AG09319 (cell line): Measurements from ENCODE around the gene QSOX1.
"Not testable (repeated sequence)": the region's sequence is repeated elsewhere in the genome, so short reads cannot be mapped to it uniquely, and the experiment has no call there.

Source experiments
- DNase-seq: peaks from one replicate; pipeline ENCODE4 v3.0.0-alpha.2; 2010; ENCODE audit warnings: low read depth; ENCODE audit errors: extremely low read depth
- TF ChIP-seq, protein P1 (sequence below): IDR thresholded peaks from 2 replicates; pipeline ENCODE4 v1.5.1; 2011; ENCODE audit warnings: low read depth, mild to moderate bottlenecking, inconsistent platforms, low read length, moderate library complexity

Gene QSOX1

DNA sequence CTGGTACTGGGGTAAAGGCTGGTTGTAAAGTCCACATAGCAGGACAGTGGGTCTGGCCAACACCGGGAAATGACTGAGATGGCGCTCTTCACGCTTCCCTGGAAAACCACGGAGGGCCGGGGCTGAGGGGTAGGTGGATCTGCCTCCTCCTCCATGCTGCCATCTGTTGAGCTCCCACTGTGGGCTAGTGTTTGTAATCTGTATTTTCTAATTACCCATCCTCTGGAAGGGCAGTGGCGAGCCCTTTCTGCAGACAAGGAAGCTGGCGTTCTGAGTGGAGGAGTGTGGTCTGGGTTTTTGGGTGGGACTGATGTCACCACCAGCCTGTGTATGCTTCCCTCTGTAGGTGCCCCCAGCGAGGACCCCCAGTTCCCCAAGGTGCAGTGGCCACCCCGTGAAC, 41.2 kb downstream of the QSOX1 start:
- no peak for DNase-seq
- TF ChIP-seq, protein P1, sequence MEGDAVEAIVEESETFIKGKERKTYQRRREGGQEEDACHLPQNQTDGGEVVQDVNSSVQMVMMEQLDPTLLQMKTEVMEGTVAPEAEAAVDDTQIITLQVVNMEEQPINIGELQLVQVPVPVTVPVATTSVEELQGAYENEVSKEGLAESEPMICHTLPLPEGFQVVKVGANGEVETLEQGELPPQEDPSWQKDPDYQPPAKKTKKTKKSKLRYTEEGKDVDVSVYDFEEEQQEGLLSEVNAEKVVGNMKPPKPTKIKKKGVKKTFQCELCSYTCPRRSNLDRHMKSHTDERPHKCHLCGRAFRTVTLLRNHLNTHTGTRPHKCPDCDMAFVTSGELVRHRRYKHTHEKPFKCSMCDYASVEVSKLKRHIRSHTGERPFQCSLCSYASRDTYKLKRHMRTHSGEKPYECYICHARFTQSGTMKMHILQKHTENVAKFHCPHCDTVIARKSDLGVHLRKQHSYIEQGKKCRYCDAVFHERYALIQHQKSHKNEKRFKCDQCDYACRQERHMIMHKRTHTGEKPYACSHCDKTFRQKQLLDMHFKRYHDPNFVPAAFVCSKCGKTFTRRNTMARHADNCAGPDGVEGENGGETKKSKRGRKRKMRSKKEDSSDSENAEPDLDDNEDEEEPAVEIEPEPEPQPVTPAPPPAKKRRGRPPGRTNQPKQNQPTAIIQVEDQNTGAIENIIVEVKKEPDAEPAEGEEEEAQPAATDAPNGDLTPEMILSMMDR: no peak

DNA sequence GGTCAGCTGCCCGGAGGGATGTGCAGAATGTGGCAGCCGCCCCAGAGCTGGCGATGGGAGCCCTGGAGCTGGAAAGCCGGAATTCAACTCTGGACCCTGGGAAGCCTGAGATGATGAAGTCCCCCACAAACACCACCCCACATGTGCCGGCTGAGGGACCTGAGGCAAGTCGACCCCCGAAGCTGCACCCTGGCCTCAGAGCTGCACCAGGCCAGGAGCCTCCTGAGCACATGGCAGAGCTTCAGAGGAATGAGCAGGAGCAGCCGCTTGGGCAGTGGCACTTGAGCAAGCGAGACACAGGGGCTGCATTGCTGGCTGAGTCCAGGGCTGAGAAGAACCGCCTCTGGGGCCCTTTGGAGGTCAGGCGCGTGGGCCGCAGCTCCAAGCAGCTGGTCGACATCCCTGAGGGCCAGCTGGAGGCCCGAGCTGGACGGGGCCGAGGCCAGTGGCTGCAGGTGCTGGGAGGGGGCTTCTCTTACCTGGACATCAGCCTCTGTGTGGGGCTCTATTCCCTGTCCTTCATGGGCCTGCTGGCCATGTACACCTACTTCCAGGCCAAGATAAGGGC, 41.9 kb downstream of the QSOX1 start:
- TF ChIP-seq, protein P1: no peak
- no peak for DNase-seq

DNA sequence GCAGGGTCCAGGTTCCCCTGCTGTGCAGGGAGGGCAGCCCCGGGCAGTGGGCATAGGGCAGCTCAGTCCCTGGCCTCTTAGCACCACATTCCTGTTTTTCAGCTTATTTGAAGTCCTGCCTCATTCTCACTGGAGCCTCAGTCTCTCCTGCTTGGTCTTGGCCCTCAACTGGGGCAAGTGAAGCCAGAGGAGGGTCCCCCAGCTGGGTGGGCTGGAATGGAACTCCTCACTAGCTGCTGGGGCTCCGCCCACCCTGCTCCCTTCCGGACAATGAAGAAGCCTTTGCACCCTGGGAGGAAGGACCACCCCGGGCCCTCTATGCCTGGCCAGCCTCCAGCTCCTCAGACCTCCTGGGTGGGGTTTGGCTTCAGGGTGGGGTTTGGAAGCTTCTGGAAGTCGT, 42.6 kb downstream of the QSOX1 start:
- no peak for DNase-seq
- TF ChIP-seq, protein P1: no peak

DNA sequence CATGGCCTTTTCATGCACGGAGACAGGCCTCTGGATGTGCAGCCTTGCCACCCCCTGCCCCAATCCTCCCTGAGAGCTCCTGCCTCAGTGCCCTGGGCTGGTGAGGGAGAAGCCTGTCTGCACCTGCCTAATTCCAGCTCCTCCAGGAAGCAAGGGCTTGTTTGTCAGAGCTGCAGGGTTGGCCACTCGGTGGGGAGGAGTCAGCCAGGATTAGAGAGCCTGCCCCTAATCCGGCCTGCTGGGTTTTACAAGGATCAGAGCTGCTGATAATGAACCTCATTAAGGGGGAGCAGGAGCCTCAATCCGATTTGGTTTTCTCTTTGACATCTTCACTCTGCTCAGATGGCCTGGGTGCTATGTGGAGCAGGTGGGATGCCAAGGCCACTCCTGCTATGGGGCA, 43.5 kb downstream of the QSOX1 start:
- TF ChIP-seq, protein P1: no peak
- DNase-seq: no peak

DNA sequence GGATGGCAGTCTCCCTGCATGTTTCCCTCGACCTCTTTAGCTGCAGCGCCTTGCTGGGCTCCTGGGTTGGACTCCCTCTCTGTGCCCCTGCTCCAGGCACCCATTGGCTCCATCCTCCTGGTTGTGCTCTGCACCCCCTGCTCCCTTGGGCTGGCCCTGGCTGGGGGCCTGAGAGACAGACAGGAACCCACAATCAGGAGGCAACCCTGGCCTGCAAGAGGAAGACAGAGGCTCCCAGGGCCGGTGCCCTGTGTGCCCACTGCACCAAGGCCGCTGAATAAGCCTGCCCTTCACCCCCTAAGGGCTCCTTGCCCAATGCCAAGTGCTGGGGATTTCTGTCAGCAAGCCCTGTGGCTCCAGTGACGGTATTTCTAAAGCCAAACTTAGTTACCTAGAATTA, 43.9 kb downstream of the QSOX1 start:
- TF ChIP-seq, protein P1: no peak
- no peak for DNase-seq

DNA sequence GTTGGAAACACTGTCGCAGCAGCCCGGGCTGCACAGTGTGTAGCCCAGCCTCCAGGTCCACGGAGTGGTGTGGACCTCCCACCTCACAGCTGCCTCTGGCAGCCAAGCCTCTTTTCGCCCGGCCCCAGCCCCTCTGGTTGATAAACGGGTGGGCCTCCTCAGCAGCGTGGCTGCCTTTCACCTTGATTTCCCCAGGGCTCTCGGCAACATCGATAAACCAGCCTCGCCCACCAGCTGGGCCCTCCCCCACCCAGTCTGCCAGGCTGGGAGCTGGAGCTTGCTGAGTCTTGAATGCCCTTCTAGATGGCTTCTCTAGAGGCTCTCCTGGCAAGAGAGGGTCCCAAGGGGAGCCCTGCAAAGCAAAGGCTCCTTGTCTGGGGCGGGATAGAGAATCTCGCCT, 44.3 kb downstream of the QSOX1 start:
- no peak for DNase-seq
- TF ChIP-seq, protein P1: no peak

DNA sequence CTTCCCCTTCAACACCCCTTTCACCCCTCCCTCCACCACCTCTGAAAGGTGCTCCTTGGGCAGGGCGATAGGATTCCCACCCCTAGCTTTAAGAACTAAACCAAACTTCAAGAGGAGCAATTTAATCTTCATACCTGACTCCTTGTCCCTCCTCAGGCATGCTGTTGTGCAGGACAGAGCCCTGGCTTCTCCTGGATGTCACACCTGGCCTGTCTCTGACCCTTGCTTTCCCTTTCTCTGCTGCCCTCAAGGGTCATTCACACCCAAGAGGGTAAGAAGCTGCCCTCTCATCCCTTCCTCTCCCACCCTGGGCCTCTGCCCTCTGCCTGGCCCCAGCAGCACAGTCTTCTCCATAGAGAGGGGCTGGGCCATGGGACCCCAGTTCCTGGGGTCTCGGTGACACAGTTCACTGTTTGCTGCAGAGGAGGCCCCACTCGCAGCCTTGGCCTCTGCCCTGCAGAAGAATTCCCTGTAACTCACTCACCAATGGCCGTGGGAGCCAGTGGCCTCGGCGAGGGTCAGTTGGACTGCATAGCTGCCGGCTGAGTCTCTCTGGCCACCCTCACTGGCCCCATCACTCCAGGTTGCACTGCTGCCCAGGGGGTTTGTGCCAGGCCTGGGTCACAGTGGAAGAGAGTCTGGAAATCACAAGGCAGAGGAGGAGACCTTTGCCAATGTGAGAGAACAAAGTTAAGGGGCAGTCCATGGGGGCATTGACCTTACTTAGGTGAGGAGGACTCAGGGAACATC, 47.0 kb downstream of the QSOX1 start:
- TF ChIP-seq, protein P1: no peak
- no peak for DNase-seq

DNA sequence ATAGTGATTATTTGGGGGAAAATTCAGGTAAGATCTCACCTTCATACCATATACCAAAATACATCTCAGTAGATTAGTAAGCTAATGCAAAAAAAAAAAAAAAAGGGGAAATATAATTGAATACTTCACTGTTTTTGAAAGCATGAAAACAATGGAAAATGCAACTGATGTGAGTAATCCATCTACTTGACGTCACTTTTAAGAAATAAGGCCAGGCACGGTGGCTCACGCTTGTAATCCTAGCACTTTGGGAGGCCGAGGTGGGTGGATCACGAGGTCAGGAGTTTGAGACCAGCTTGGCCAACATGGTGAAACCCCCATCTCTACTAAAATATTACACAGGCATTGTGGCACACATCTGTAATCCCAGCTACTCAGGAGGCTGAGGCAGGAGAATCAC, 47.9 kb downstream of the QSOX1 start:
- DNase-seq: not testable (repeated sequence)
